Osteocyte (in vitro differentiated cells): ENCODE data around the gene FHOD3. TPM values are rescaled to one million over a fixed set of nuclear protein-coding genes. Genes with fewer than 3 reads are reported as not detected.

ENCODE experiments used
- DNase-seq: peaks from one replicate; pipeline ENCODE4 v3.0.0; 2021; ENCODE audit warnings: mixed read lengths; ENCODE audit not compliant: unreplicated experiment; ENCODE audit errors: extremely low spot score
- H3K27ac Mint-ChIP-seq: one replicate; pipeline ENCODE4 v1.8.0; 2021; ENCODE audit warnings: mild to moderate bottlenecking, mixed read lengths; ENCODE audit not compliant: unreplicated experiment
- H3K27me3 Mint-ChIP-seq: one replicate; pipeline ENCODE4 v1.8.0; 2021; ENCODE audit warnings: mixed read lengths; ENCODE audit not compliant: unreplicated experiment
- H3K36me3 Mint-ChIP-seq: one replicate; pipeline ENCODE4 v1.8.0; 2021; ENCODE audit warnings: mixed read lengths; ENCODE audit not compliant: unreplicated experiment
- H3K4me1 Mint-ChIP-seq: one replicate; pipeline ENCODE4 v1.8.0; 2021; ENCODE audit warnings: mixed read lengths; ENCODE audit not compliant: unreplicated experiment
- H3K4me3 Mint-ChIP-seq: one replicate; pipeline ENCODE4 v1.8.0; 2021; ENCODE audit warnings: mild to moderate bottlenecking, moderate library complexity, mixed read lengths; ENCODE audit not compliant: unreplicated experiment
- H3K9me3 Mint-ChIP-seq: one replicate; pipeline ENCODE4 v1.8.0; 2021; ENCODE audit warnings: mixed read lengths; ENCODE audit not compliant: unreplicated experiment
- total RNA-seq: library from RNA; stranded (reverse); gene quantifications from 2 replicates; pipeline ENCODE4 v1.2.1, GENCODE V29; 2021
- TF ChIP-seq, protein P1 (sequence below): fragments of 200-600 bp; sonication (generic); IDR thresholded peaks from 2 replicates; pipeline ENCODE4 v1.5.0; 2021; ENCODE audit warnings: antibody characterized with exemption, mild to moderate bottlenecking, moderate library complexity

Gene FHOD3
- total RNA-seq, 1 donor from 2014 or later: 1.2 TPM

DNA sequence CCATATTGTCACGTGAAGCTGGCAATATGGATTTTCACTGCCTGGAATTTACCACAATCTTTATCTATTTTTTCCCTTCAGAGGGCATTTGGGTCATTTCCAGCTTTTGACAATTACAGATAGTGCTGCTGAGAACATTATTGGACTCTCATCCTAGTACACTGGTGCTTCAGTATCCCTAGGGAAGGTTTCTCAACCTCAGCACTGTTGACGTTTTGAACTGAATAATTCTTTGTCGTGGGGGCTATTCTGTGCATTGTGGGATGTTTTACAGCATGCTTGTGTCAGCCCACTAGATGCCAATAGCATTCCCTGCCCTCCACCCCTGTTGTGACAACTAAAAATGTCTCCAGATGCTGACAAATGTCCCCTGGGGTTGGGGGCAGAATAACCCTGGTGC, 345.5 kb downstream of the FHOD3 start:
- Mint-ChIP-seq H3K36me3 (no peaks in the 10 kb centered on the region), H3K27ac (no peak overlapping the region), H3K9me3 (no peaks in the 10 kb centered on the region), H3K4me1 (no peaks in the 10 kb centered on the region), H3K4me3 (no peak overlapping the region), H3K27me3 (peaks cover 2% of the 10 kb centered on the region)
- TF ChIP-seq, protein P1, sequence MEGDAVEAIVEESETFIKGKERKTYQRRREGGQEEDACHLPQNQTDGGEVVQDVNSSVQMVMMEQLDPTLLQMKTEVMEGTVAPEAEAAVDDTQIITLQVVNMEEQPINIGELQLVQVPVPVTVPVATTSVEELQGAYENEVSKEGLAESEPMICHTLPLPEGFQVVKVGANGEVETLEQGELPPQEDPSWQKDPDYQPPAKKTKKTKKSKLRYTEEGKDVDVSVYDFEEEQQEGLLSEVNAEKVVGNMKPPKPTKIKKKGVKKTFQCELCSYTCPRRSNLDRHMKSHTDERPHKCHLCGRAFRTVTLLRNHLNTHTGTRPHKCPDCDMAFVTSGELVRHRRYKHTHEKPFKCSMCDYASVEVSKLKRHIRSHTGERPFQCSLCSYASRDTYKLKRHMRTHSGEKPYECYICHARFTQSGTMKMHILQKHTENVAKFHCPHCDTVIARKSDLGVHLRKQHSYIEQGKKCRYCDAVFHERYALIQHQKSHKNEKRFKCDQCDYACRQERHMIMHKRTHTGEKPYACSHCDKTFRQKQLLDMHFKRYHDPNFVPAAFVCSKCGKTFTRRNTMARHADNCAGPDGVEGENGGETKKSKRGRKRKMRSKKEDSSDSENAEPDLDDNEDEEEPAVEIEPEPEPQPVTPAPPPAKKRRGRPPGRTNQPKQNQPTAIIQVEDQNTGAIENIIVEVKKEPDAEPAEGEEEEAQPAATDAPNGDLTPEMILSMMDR: no peak
- no peak for DNase-seq

DNA sequence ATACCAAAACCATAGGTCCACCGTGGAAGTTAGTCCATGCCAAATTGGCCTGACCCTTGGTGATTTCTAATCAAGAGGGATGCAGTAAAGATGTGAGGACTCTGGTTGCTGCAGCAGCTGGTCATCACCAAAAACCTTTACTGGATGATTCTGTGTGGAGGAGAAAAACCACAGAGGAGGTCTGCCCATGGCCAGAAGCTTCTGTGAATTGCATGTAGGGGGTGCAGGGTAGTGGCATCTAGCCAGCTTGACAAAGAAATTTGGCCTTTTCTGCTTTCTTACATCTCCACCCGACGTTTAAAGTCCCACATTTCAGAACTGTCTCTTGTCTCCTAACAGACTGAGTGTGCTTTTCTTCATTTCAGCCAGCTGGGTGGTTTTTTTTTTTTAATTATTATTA, 351.3 kb downstream of the FHOD3 start:
- TF ChIP-seq, protein P1: no peak
- H3K4me1 Mint-ChIP-seq: peaks cover 2% of the 10 kb centered on the region
- H3K27me3 Mint-ChIP-seq: peaks cover 12% of the 10 kb centered on the region
- H3K9me3 Mint-ChIP-seq: no peaks in the 10 kb centered on the region
- H3K36me3 Mint-ChIP-seq: no peaks in the 10 kb centered on the region
- no peak overlapping the region for H3K4me3 Mint-ChIP-seq
- no peak for DNase-seq
- H3K27ac Mint-ChIP-seq: no peak overlapping the region

DNA sequence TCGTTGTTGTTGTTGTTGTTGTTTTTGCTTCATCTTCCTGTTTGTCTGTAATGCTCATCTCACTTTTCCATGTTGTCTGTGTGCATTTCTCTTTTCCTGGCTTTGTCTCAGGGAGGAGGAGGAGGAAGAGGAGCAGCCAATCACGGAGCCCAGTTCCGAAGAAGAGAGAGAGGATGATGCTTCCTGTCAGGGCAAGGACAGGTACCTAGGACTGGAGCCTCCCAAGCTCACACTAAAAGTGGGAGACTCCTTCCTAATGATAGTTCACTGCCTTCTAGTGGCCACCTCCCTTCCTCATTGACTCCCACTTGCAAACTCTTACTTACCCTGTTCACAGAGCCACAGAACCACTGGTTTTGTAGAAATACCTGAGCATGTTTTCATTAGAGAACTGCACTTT, 351.7 kb downstream of the FHOD3 start:
- no peak overlapping the region for H3K27ac Mint-ChIP-seq
- TF ChIP-seq, protein P1: no peak
- H3K4me1 Mint-ChIP-seq: peaks cover 2% of the 10 kb centered on the region
- DNase-seq: no peak
- H3K9me3 Mint-ChIP-seq: no peaks in the 10 kb centered on the region
- H3K27me3 Mint-ChIP-seq: peaks cover 12% of the 10 kb centered on the region
- no peaks in the 10 kb centered on the region for H3K36me3 Mint-ChIP-seq
- no peak overlapping the region for H3K4me3 Mint-ChIP-seq

DNA sequence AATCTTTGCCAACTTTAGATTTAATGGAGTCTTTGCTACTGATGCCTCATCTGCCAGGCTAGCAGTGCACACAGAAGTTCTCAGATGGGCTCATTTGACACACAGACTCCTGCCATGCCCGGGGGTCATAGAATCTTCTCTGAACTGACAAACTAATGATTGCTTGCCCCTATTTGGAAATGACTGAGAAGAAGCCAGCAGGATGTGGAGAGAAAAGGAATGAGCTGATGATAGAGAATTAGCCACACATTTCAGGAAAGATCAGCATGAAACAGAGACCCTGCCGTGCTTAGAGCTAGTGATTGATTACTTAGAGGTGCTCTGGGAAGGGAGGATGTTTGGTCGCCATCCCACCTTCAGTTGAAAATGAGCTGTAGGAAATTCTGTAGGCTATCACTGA, 352.8 kb downstream of the FHOD3 start:
- TF ChIP-seq, protein P1: no peak
- Mint-ChIP-seq H3K4me1 (peaks cover 2% of the 10 kb centered on the region), H3K36me3 (no peaks in the 10 kb centered on the region), H3K9me3 (no peaks in the 10 kb centered on the region), H3K4me3 (no peak overlapping the region), H3K27me3 (peaks cover 13% of the 10 kb centered on the region), H3K27ac (no peak overlapping the region)
- DNase-seq: no peak

DNA sequence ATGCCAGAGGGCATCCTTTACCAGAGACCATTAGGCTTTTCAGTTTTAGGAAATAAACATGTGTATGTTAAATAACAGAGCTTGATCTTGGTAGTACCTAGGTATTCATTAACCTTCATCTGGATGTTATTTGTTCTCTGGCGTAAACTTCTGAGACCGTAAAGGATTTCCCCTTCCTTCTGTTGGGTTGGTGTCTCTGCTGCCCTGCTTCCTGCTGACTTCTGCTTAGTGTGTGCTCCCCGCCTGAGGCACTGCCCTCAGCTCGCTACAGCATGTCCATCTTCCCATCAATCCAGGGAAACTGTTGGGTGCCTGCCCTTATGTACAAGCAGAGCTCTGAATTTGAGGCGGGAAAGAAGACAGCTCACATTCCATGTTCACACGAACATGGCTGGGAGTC, 353.4 kb downstream of the FHOD3 start:
- no peak for DNase-seq
- Mint-ChIP-seq H3K27ac (no peak overlapping the region), H3K9me3 (no peaks in the 10 kb centered on the region), H3K36me3 (no peaks in the 10 kb centered on the region), H3K27me3 (peaks cover 15% of the 10 kb centered on the region), H3K4me3 (no peak overlapping the region), H3K4me1 (peaks cover 2% of the 10 kb centered on the region)
- TF ChIP-seq, protein P1: no peak
